Endodermal cell (in vitro differentiated cells): ENCODE results near the gene TPSB2. TPM values are rescaled to one million over a fixed set of nuclear protein-coding genes. Genes with fewer than 3 reads are reported as not detected.

Experiments used
- DNase-seq: peaks from one replicate; pipeline ENCODE4 v3.0.0-alpha.2; 2017
- H3K27ac ChIP-seq: 2 replicates; pipeline ENCODE4 v1.5.1; 2013; ENCODE audit warnings: mild to moderate bottlenecking, low read depth, low read length, moderate library complexity
- H3K27me3 ChIP-seq: 2 replicates; pipeline ENCODE4 v1.6.1; 2013; ENCODE audit warnings: mild to moderate bottlenecking, low read length, moderate library complexity; ENCODE audit not compliant: insufficient read depth, control insufficient read depth, poor library complexity, severe bottlenecking
- H3K36me3 ChIP-seq: 2 replicates; pipeline ENCODE4 v1.7.0; 2013; ENCODE audit warnings: mild to moderate bottlenecking, low read length, moderate library complexity; ENCODE audit not compliant: control insufficient read depth, insufficient read depth
- H3K4me1 ChIP-seq: one replicate; pipeline ENCODE4 v1.7.0; 2013; ENCODE audit warnings: low read length; ENCODE audit not compliant: control insufficient read depth, insufficient read depth
- H3K4me3 ChIP-seq: 2 replicates; pipeline ENCODE4 v1.5.1; 2013; ENCODE audit warnings: mild to moderate bottlenecking, low read length, moderate library complexity
- H3K9ac ChIP-seq: 2 replicates; pipeline ENCODE4 v1.6.1; 2013; ENCODE audit warnings: mild to moderate bottlenecking, low read length, moderate library complexity; ENCODE audit not compliant: poor library complexity, severe bottlenecking; ENCODE audit errors: extremely low read depth
- H3K9me3 ChIP-seq: 2 replicates; pipeline ENCODE4 v1.6.1; 2013; ENCODE audit warnings: mild to moderate bottlenecking, low read length, moderate library complexity; ENCODE audit not compliant: control insufficient read depth
- H3K27ac Mint-ChIP-seq: 2 replicates; pipeline ENCODE4 v1.8.0; 2020; ENCODE audit warnings: mixed read lengths
- H3K27me3 Mint-ChIP-seq: 2 replicates; pipeline ENCODE4 v1.8.0; 2021; ENCODE audit warnings: mild to moderate bottlenecking, mixed read lengths; ENCODE audit not compliant: insufficient read depth
- H3K36me3 Mint-ChIP-seq: 2 replicates; pipeline ENCODE4 v1.8.0; 2020; ENCODE audit warnings: low read depth, mixed read lengths
- H3K4me1 Mint-ChIP-seq: 2 replicates; pipeline ENCODE4 v1.8.0; 2020; ENCODE audit warnings: mixed read lengths
- H3K4me3 Mint-ChIP-seq: 2 replicates; pipeline ENCODE4 v1.8.0; 2020; ENCODE audit warnings: mild to moderate bottlenecking, moderate library complexity, mixed read lengths
- H3K9me3 Mint-ChIP-seq: 2 replicates; pipeline ENCODE4 v1.8.0; 2020; ENCODE audit warnings: mild to moderate bottlenecking, mixed read lengths
- WGBS, 2 experiments: methylation state at CpG; one replicate each; pipeline versions ENCODE4 v1.1.5 to v1.1.7; 2013; ENCODE audit warnings: missing lambda C conversion rate in 2 of 2, mixed read lengths in 1 of 2; ENCODE audit not compliant: insufficient coverage in 1 of 2, insufficient read length in 1 of 2; 5-methylcytosine and 5-hydroxymethylcytosine counted together
- total RNA-seq, 2 donors: library from RNA; stranded (reverse); fragmentation: NEBNext Ultra II Directional in 1 of 2; extraction: Animal tissue kit (Norgen Biotek cat#: 25700) in 1 of 2; gene quantifications; 2 replicates in 1 of 2; 3 replicates in 1 of 2; pipeline ENCODE4 v1.2.1, GENCODE V29; 2021
- TF ChIP-seq, protein P1 (sequence below): fragments of 200-600 bp; sonication (generic); conservative IDR thresholded peaks from 2 replicates; pipeline ENCODE4 v1.5.0; 2021; ENCODE audit warnings: antibody characterized with exemption, mild to moderate bottlenecking

TPSB2 gene
- total RNA-seq, 2 donors from 2014 or later, result not detected

DNA sequence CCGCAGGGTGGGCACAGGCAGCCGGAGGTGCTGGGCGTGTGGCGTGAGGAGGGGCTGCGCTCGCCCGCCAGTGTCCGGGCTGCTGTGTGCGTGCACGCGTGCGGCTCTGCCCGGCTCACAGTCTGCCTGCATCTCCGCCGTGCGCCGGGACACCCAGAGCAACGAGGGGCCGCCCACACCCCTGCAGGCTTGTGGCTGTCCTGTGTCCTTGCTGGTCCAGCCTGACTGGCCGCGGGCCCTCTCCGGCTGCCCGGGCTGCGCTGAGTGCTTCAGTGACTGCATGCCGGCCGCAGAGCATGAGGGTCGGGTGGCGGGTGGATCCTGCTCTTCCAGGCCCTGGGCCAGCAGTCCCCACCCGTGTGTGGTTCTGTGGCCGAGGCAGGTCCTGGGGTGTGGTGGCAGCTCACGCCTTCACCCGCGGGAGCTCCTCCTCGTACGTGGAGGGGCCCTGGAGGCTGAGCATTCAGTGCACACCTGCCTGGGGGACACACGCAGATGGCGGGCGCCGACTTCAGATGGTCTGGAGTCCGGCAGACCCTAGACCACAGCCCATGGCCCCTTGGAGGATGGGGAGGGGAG, 17.3 kb downstream of the TPSB2 start:
- Histone ChIP-seq H3K4me3 (no peak overlapping the region), H3K4me1 (no peaks in the 10 kb centered on the region), H3K27ac (no peak overlapping the region), H3K27me3 (no peaks in the 10 kb centered on the region), H3K36me3 (no peaks in the 10 kb centered on the region), H3K9me3 (no peaks in the 10 kb centered on the region), H3K9ac (no peak overlapping the region)
- TF ChIP-seq, protein P1, sequence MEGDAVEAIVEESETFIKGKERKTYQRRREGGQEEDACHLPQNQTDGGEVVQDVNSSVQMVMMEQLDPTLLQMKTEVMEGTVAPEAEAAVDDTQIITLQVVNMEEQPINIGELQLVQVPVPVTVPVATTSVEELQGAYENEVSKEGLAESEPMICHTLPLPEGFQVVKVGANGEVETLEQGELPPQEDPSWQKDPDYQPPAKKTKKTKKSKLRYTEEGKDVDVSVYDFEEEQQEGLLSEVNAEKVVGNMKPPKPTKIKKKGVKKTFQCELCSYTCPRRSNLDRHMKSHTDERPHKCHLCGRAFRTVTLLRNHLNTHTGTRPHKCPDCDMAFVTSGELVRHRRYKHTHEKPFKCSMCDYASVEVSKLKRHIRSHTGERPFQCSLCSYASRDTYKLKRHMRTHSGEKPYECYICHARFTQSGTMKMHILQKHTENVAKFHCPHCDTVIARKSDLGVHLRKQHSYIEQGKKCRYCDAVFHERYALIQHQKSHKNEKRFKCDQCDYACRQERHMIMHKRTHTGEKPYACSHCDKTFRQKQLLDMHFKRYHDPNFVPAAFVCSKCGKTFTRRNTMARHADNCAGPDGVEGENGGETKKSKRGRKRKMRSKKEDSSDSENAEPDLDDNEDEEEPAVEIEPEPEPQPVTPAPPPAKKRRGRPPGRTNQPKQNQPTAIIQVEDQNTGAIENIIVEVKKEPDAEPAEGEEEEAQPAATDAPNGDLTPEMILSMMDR, result no peak
- Mint-ChIP-seq H3K4me3 (no peak overlapping the region), H3K27ac (no peak overlapping the region), H3K27me3 (no peaks in the 10 kb centered on the region), H3K9me3 (no peaks in the 10 kb centered on the region), H3K36me3 (peaks cover 10% of the 10 kb centered on the region), H3K4me1 (no peaks in the 10 kb centered on the region)
- 95 to 97% methylated on average over 24 to 40 of the region's 40 CpGs for WGBS, 2 experiments
- DNase-seq, result no peak

DNA sequence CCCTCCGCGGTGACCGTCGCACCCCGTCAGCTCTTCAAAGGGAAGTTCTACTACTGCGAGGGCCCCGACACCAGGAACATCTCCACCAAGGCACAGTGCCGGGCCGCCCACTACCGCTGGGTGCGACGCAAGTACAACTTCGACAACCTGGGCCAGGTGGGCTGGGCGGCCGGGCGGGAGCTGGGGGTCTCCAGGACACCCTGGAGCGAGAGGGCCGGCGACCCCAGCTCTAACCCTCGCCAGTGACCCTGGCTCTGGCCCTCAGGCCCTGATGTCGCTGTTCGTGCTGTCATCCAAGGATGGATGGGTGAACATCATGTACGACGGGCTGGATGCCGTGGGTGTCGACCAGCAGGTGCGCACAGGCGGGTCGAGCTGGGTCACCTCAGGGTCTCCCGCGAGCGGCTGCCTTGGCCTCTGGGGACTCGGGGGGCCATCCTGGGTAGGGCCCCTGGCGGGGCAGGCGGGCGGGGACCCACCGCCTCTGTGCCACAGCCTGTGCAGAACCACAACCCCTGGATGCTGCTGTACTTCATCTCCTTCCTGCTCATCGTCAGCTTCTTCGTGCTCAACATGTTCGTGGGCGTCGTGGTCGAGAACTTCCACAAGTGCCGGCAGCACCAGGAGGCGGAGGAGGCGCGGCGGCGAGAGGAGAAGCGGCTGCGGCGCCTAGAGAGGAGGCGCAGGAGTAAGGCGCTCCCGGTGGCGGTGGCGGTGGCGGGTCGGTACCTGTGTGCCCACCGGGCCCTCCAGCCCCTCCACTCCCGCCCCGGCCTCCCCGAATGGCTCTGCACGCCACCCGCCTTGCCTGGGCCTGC, 18.3 kb downstream of the TPSB2 start:
- Histone ChIP-seq H3K27ac (no peak overlapping the region), H3K4me3 (no peak overlapping the region), H3K9me3 (no peaks in the 10 kb centered on the region), H3K4me1 (no peaks in the 10 kb centered on the region), H3K9ac (no peak overlapping the region), H3K36me3 (peaks cover 7% of the 10 kb centered on the region), H3K27me3 (no peaks in the 10 kb centered on the region)
- Mint-ChIP-seq H3K27ac (no peak overlapping the region), H3K4me1 (no peaks in the 10 kb centered on the region), H3K4me3 (no peak overlapping the region), H3K9me3 (no peaks in the 10 kb centered on the region), H3K27me3 (no peaks in the 10 kb centered on the region), H3K36me3 (peaks cover 10% of the 10 kb centered on the region)
- 94 to 95% methylated on average over 39 to 65 of the region's 65 CpGs for WGBS, 2 experiments
- TF ChIP-seq, protein P1, result no peak
- DNase-seq, result no peak

DNA sequence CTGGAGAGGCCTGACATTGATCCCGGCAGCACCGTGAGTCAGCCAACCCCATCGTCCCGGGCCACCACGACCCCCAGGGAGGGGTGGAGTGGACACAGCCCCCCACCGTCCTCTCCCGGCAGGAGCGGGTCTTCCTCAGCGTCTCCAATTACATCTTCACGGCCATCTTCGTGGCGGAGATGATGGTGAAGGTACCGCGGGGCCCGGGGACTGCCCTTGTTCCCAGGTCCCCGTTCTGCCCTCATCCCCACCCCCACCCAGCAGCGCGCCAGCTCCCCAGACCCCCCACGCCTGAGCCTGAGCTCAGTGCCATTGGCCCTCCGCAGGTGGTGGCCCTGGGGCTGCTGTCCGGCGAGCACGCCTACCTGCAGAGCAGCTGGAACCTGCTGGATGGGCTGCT, 19.5 kb downstream of the TPSB2 start:
- H3K27me3 ChIP-seq, result no peaks in the 10 kb centered on the region
- peaks cover 7% of the 10 kb centered on the region for H3K36me3 ChIP-seq
- no peak overlapping the region for H3K27ac Mint-ChIP-seq
- no peak overlapping the region for H3K4me3 Mint-ChIP-seq
- peaks cover 11% of the 10 kb centered on the region for H3K36me3 Mint-ChIP-seq
- no peaks in the 10 kb centered on the region for H3K27me3 Mint-ChIP-seq
- H3K9me3 ChIP-seq, result no peaks in the 10 kb centered on the region
- H3K9me3 Mint-ChIP-seq, result no peaks in the 10 kb centered on the region
- H3K4me1 ChIP-seq, result no peaks in the 10 kb centered on the region
- DNase-seq, result no peak
- TF ChIP-seq, protein P1, result no peak
- H3K4me3 ChIP-seq, result no peak overlapping the region
- 89 to 97% methylated on average over 8 to 23 of the region's 23 CpGs for WGBS, 2 experiments
- H3K27ac ChIP-seq, result no peak overlapping the region
- H3K4me1 Mint-ChIP-seq, result no peaks in the 10 kb centered on the region
- no peak overlapping the region for H3K9ac ChIP-seq
